Measurements from ENCODE around the gene PPP1R36. TPM values are rescaled to one million over a fixed set of nuclear protein-coding genes. Genes with fewer than 3 reads are reported as not detected.

The PPP1R36 gene
- total RNA-seq, 6 experiments from 2014 or later = 0.20 to 0.81 (median 0.27) TPM

- Mint-ChIP-seq H3K27ac (no peak overlapping the region), H3K4me1 (ENCODE audit: low read depth) (0 out of 2 replicates have a peak, but pooled peaks cover 5% of the 10 kb centered on the region), H3K36me3 (ENCODE audit: low read depth) (no peaks in the 10 kb centered on the region), H3K27me3 (ENCODE audit: insufficient read depth) (no peaks in the 10 kb centered on the region; the same call in 1 of the 2 replicates), H3K9me3 (no peaks in the 10 kb centered on the region), H3K4me3 (no peak overlapping the region)
- no peak for TF ChIP-seq CTCF (IDR thresholded peaks at IDR 0.05)
- DNase-seq = no peak
These were observed 24.8 kb downstream of the PPP1R36 start for GRCh38 chr14:64574371-64575107.

GRCh38 chr14:64577211-64577610, 27.4 kb downstream of the PPP1R36 start:
- H3K4me3 Mint-ChIP-seq = no peak overlapping the region
- H3K9me3 Mint-ChIP-seq = no peaks in the 10 kb centered on the region
- no peak for DNase-seq
- no peak for TF ChIP-seq CTCF (IDR thresholded peaks at IDR 0.05)
- no peak overlapping the region for H3K27ac Mint-ChIP-seq
- H3K4me1 Mint-ChIP-seq (ENCODE audit: low read depth) = peaks cover 20% of the 10 kb centered on the region
- H3K36me3 Mint-ChIP-seq (ENCODE audit: low read depth) = no peaks in the 10 kb centered on the region
- H3K27me3 Mint-ChIP-seq (ENCODE audit: insufficient read depth) = no peaks in the 10 kb centered on the region; the same call in 1 of the 2 replicates

- Mint-ChIP-seq H3K27me3 (ENCODE audit: insufficient read depth) (no peaks in the 10 kb centered on the region; the same call in none of the 2 replicates), H3K36me3 (ENCODE audit: low read depth) (no peaks in the 10 kb centered on the region), H3K4me3 (no peak overlapping the region), H3K27ac (no peak overlapping the region), H3K9me3 (no peaks in the 10 kb centered on the region), H3K4me1 (ENCODE audit: low read depth) (peaks cover 20% of the 10 kb centered on the region)
- DNase-seq = no peak
- no peak for TF ChIP-seq CTCF (IDR thresholded peaks at IDR 0.05)
These were observed 30.7 kb downstream of the PPP1R36 start for GRCh38 chr14:64580467-64580866.

DNA sequence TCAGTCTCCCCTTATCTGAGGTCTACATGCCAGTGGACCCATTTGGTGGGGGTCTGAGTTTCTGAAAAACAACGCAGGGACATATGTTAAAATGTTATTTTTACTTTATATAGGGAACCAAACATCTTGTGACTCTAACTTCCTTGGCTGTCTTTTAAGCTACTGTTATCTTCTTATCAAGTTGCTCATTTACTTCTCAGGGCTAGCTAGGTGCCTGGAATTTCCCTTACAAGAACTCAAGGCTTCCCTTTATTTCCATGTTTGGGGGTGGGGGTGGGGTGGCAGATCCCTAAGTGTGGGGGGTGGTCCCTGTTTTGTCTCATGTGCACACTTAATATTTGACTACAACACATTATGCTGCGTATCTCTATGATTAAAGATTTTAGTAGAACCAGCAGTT, 31.6 kb downstream of the PPP1R36 start:
- no peaks in the 10 kb centered on the region for H3K36me3 Mint-ChIP-seq (ENCODE audit: low read depth)
- peaks cover 20% of the 10 kb centered on the region for H3K4me1 Mint-ChIP-seq (ENCODE audit: low read depth)
- DNase-seq = no peak
- H3K9me3 Mint-ChIP-seq = no peaks in the 10 kb centered on the region
- no peak overlapping the region for H3K4me3 Mint-ChIP-seq
- H3K27me3 Mint-ChIP-seq (ENCODE audit: insufficient read depth) = no peaks in the 10 kb centered on the region; the same call in none of the 2 replicates
- TF ChIP-seq CTCF (IDR thresholded peaks at IDR 0.05) = no peak
- H3K27ac Mint-ChIP-seq = no peak overlapping the region

- Mint-ChIP-seq H3K36me3 (ENCODE audit: low read depth) (no peaks in the 10 kb centered on the region), H3K4me3 (no peak overlapping the region), H3K9me3 (no peaks in the 10 kb centered on the region), H3K27ac (no peak overlapping the region), H3K4me1 (ENCODE audit: low read depth) (peaks cover 20% of the 10 kb centered on the region), H3K27me3 (ENCODE audit: insufficient read depth) (no peaks in the 10 kb centered on the region; the same call in none of the 2 replicates)
- no peak for TF ChIP-seq CTCF (IDR thresholded peaks at IDR 0.05)
- DNase-seq = no peak
These were observed 32.1 kb downstream of the PPP1R36 start for GRCh38 chr14:64581817-64582216.

Data from HFFc6 (cell line).